Measurements from ENCODE around the gene VPS13C.

DNA sequence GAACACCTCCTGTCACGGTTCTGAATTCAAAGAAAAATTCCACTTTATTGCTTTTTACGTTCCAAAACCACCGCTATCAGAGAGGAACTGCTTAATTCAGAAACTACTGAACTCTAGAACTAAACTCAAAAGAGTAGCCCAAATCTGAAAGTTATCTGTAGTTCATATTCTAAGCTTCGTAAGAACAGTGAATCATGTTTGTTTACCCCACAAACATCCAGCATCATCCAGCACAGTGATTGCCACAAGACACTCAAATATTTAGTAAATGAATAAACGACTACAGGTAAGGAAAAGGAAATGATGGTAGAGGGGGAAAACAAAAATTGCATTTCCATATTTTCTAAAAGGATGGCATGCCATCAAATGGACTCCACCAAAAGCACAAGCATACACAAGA, 32.3 kb downstream of the VPS13C start:
- TF ChIP-seq, protein P1, sequence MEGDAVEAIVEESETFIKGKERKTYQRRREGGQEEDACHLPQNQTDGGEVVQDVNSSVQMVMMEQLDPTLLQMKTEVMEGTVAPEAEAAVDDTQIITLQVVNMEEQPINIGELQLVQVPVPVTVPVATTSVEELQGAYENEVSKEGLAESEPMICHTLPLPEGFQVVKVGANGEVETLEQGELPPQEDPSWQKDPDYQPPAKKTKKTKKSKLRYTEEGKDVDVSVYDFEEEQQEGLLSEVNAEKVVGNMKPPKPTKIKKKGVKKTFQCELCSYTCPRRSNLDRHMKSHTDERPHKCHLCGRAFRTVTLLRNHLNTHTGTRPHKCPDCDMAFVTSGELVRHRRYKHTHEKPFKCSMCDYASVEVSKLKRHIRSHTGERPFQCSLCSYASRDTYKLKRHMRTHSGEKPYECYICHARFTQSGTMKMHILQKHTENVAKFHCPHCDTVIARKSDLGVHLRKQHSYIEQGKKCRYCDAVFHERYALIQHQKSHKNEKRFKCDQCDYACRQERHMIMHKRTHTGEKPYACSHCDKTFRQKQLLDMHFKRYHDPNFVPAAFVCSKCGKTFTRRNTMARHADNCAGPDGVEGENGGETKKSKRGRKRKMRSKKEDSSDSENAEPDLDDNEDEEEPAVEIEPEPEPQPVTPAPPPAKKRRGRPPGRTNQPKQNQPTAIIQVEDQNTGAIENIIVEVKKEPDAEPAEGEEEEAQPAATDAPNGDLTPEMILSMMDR (conservative IDR thresholded peaks at IDR 0.05; ENCODE audit: low read length) = no peak
- no peak for TF ChIP-seq EZH2phosphoT487 (IDR thresholded peaks at IDR 0.05; ENCODE audit: borderline replicate concordance)
